K562 (cell line): ENCODE results near the gene HPCAL1. TPM values are rescaled to one million over a fixed set of nuclear protein-coding genes. Genes with fewer than 3 reads are reported as not detected.
A peak's percentile ranks its signal among the peaks of the same experiment; 100 is the strongest.

ENCODE experiments used
- ATAC-seq: fragments of 200-7000 bp; cut with Tn5 transposase; 3 replicates; pipeline ENCODE4 v1.9.1; 2020; ENCODE audit warnings: moderate library complexity
- BruUV-seq: library from RNA; stranded (reverse); fragments of 400-500 nt; replicated peaks from 2 replicates; lab custom pipeline; 2021; lab: Mats Ljungman, UMichigan
- CTCF ChIA-PET: fragments of 300-600 bp; formaldehyde crosslinking; extraction: SDS; loops from one replicate; lab custom pipeline; 2021; ENCODE audit warnings: low intra/inter-chr PET ratio; lab: Yijun Ruan, JAX
- POLR2A ChIA-PET: fragments of 300-600, 350-650 bp; sonication (Branson Sonifier 250); formaldehyde crosslinking; extraction: SDS; loops from one replicate; lab custom pipeline; 2021; ENCODE audit warnings: antibody characterized with exemption, inconsistent platforms; lab: Yijun Ruan, JAX
- DNase-seq, 4 experiments: peaks; one replicate each; pipeline versions ENCODE4 v3.0.0 to v3.0.0-alpha.2; 2011 to 2018; ENCODE audit warnings: low spot score in 3 of 4, mixed read lengths in 3 of 4; ENCODE audit errors: extremely low read depth in 1 of 4
- FAIRE-seq: peaks from 2 replicates; lab custom pipeline; 2011; peaks lifted over from hg19 to GRCh38; lab: Jason Lieb, UNC
- H2AFZ ChIP-seq: 2 replicates; pipeline ENCODE4 v1.6.0; 2011; ENCODE audit warnings: low read depth, low read length, control low read depth, inconsistent platforms
- H3K27ac ChIP-seq: fragments of 200-600 bp; 3 replicates; pipeline ENCODE4 v1.8.0; 2011; ENCODE audit warnings: low read depth, mild to moderate bottlenecking, control low read depth, inconsistent platforms, low read length, moderate library complexity, mixed read lengths; ENCODE audit errors: extremely low read depth
- H3K27me3 ChIP-seq, 2 experiments: fragments of 300-600 bp in 1 of 2; 2 replicates in 1 of 2; 3 replicates in 1 of 2; pipeline versions ENCODE4 v1.6.0 to v1.8.0; 2011; ENCODE audit warnings: inconsistent platforms in 2 of 2, low read length in 2 of 2, mild to moderate bottlenecking in 1 of 2, mixed read lengths in 1 of 2, moderate library complexity in 1 of 2; ENCODE audit not compliant: control insufficient read depth in 2 of 2, insufficient read depth in 2 of 2
- H3K36me3 ChIP-seq: fragments of 300-600 bp; 3 replicates; pipeline ENCODE4 v1.8.0; 2011; ENCODE audit warnings: mild to moderate bottlenecking, low read length, inconsistent platforms; ENCODE audit not compliant: control insufficient read depth, insufficient read depth
- H3K4me1 ChIP-seq, 2 experiments: fragments of 200-600 bp in 1 of 2; replicated peaks in 1 of 2; 2 replicates in 1 of 2; 3 replicates in 1 of 2; pipeline versions ENCODE4 v1.5.1 to v1.8.0; 2011; ENCODE audit warnings: inconsistent platforms in 2 of 2, low read length in 2 of 2, mild to moderate bottlenecking in 1 of 2, mixed read lengths in 1 of 2, moderate library complexity in 1 of 2; ENCODE audit not compliant: control insufficient read depth in 2 of 2, insufficient read depth in 2 of 2
- H3K4me2 ChIP-seq: 2 replicates; pipeline ENCODE4 v1.6.1; 2011; ENCODE audit warnings: low read length, control low read depth, inconsistent platforms, mixed read lengths; ENCODE audit not compliant: insufficient read depth
- H3K4me3 ChIP-seq: fragments of 200-600 bp; sonication (generic), shearing (Covaris generic); 2 replicates; pipeline ENCODE4 v1.5.1; 2016; ENCODE audit warnings: control low read depth, inconsistent platforms
- H3K79me2 ChIP-seq: fragments of 200-600 bp; 3 replicates; pipeline ENCODE4 v1.8.0; 2011; ENCODE audit warnings: low read length, inconsistent platforms; ENCODE audit not compliant: control insufficient read depth, insufficient read depth
- H3K9ac ChIP-seq, 2 experiments: 2 replicates each; pipeline versions ENCODE4 v1.6.0 to v1.6.1; 2011; ENCODE audit warnings: low read depth in 2 of 2, low read length in 2 of 2, control low read depth in 1 of 2, inconsistent platforms in 1 of 2, mild to moderate bottlenecking in 1 of 2, mixed read lengths in 1 of 2; ENCODE audit not compliant: insufficient read depth in 1 of 2
- H3K9me1 ChIP-seq: one replicate; pipeline ENCODE4 v1.6.0; 2011; ENCODE audit warnings: inconsistent platforms, mild to moderate bottlenecking, low read length, moderate library complexity; ENCODE audit not compliant: control insufficient read depth, insufficient read depth
- H3K9me3 ChIP-seq: replicated peaks from 2 replicates; pipeline ENCODE4 v1.5.1; 2011; ENCODE audit warnings: low read depth, low read length, inconsistent platforms; ENCODE audit not compliant: control insufficient read depth, insufficient read depth
- H4K20me1 ChIP-seq: replicated peaks from 2 replicates; pipeline ENCODE4 v1.6.1; 2011; ENCODE audit warnings: low read length, inconsistent platforms, mixed read lengths; ENCODE audit not compliant: control insufficient read depth, insufficient read depth
- ADNP ChIP-seq: fragments of 200-800 bp; sonication (Bioruptor generic); IDR thresholded peaks from 2 replicates; pipeline ENCODE4 v1.6.1; 2016; ENCODE audit warnings: missing genetic modification characterization, missing compliant biosample characterization
- CBX8 ChIP-seq: fragments of 200-600 bp; sonication (generic); IDR thresholded peaks from 2 replicates; pipeline ENCODE4 v1.6.1; 2012; ENCODE audit warnings: borderline replicate concordance, mixed run types, low read depth, mild to moderate bottlenecking, moderate library complexity, mixed read lengths, low read length, control low read depth, inconsistent platforms; ENCODE audit not compliant: poor library complexity, severe bottlenecking; ENCODE audit errors: extremely low read depth
- ELK3 ChIP-seq: fragments of 450-650 bp; formaldehyde crosslinking; IDR thresholded peaks from 2 replicates; pipeline ENCODE4 v1.4.0; 2020; ENCODE audit warnings: mild to moderate bottlenecking
- ETV5 ChIP-seq: sonication (generic); formaldehyde crosslinking; IDR thresholded peaks from 2 replicates; pipeline ENCODE4 v1.4.0; 2020; ENCODE audit warnings: low read depth, mild to moderate bottlenecking, missing genetic modification reagents
- HDAC3 ChIP-seq: fragments of 450-650 bp; IDR thresholded peaks from 2 replicates; pipeline ENCODE4 v1.6.1; 2018; ENCODE audit warnings: borderline replicate concordance, mild to moderate bottlenecking, moderate library complexity; ENCODE audit not compliant: partially characterized antibody
- HNRNPLL ChIP-seq: fragments of 200-400 bp; formaldehyde crosslinking; IDR thresholded peaks from 2 replicates; pipeline ENCODE4 v1.6.1; 2017; ENCODE audit warnings: low read length, low read depth, mild to moderate bottlenecking; ENCODE audit not compliant: poor library complexity, severe bottlenecking
- SIN3A ChIP-seq, 2 experiments: fragments of 150-350 bp in 1 of 2; IDR thresholded peaks; 2 replicates each; pipeline ENCODE4 v1.6.1; 2011 to 2016; ENCODE audit warnings: borderline replicate concordance in 2 of 2, low read depth in 2 of 2, low read length in 2 of 2, mild to moderate bottlenecking in 2 of 2, moderate library complexity in 2 of 2; ENCODE audit not compliant: control insufficient read depth in 1 of 2
- ZBTB2 ChIP-seq: fragments of 450-650 bp; IDR thresholded peaks from 2 replicates; pipeline ENCODE4 v1.6.1; 2016; ENCODE audit warnings: antibody characterized with exemption
- ZBTB49 ChIP-seq: sonication (generic); formaldehyde crosslinking; IDR thresholded peaks from 2 replicates; pipeline ENCODE4 v1.8.0; 2022; ENCODE audit warnings: missing genetic modification reagents, mild to moderate bottlenecking, borderline replicate concordance
- WGBS: fragments of 100-300 bp; shearing (Covaris generic); methylation state at CpG from one replicate; pipeline ENCODE4 v1.1.6; 2016; ENCODE audit warnings: low coverage, mixed read lengths; ENCODE audit not compliant: insufficient coverage; ENCODE audit errors: missing lambda C conversion rate; 5-methylcytosine and 5-hydroxymethylcytosine counted together
- in situ Hi-C: fragments of 300-500 bp; cut with MboI; formaldehyde crosslinking; loops from 4 replicates; pipeline ENCODE4 v1.15.0; 2018; ENCODE audit warnings: inconsistent platforms, mixed read lengths
- intact Hi-C: fragments of 100-400 bp; cut with micrococcal nuclease; formaldehyde crosslinking; loops from 2 replicates; pipeline ENCODE4 v1.14.2; 2022
- polyA plus RNA-seq, 8 experiments: library from polyadenylated mRNA; depleted of rRNA in 4 of 8; stranded (reverse) in 5 of 8; unstranded in 3 of 8; fragments of >200 nt; fragmentation: Nextera tagmentation in 2 of 8; fragmentation: Illumina TruSeq in 1 of 8; extraction: Ambion mirVana in 2 of 8; extraction: Trizol in 1 of 8; gene quantifications; 2 replicates each; pipeline versions ENCODE4 v1.2.1 to v1.2.3, GENCODE V29; 2011 to 2014; ENCODE audit warnings: inconsistent platforms in 1 of 8, missing spikeins in 1 of 8
- total RNA-seq, 7 experiments: library from RNA; depleted of rRNA in 6 of 7; stranded (reverse); fragments of >200 nt in 6 of 7; fragmentation: Illumina TruSeq in 2 of 7; extraction: Trizol in 2 of 7; gene quantifications; 2 replicates each; pipeline versions ENCODE4 v1.2.1 to v1.2.3, GENCODE V29; 2011 to 2021; ENCODE audit warnings: low replicate concordance in 1 of 7

HPCAL1 gene
- total and polyA plus RNA-seq, 9 of the 15 experiments (the other 6 are each of a cell fraction or from before 2014, with no cell fraction given): 2.7 to 65.5 (median 23.9) TPM

GRCh38 chr2:10446631-10447030 lies 143.9 kb downstream of the HPCAL1 start:
- ChIA-PET CTCF (interaction anchor here (0.5 kb wide), 1 partner anchor 223 kb away, joined by 3 read pairs; no protein-coding TSS in a partner anchor), POLR2A (interaction anchor here (0.5 to 7.0 kb wide), 22 partner anchors 8 to 576 kb away, joined by 3 to 54 read pairs (median 4); no protein-coding TSS in a partner anchor)

More at GRCh38 chr2:10446631-10447030, 143.9 kb downstream of the HPCAL1 start:
- FAIRE-seq (no peak), ATAC-seq (no peak), DNase-seq (no peak)
- H3K9me3 ChIP-seq: no peaks in the 10 kb centered on the region
- peak overlapping the region; percentile 82 for H3K4me2 ChIP-seq
- in situ Hi-C loops: no loop called here
- H4K20me1 ChIP-seq: peaks cover 36% of the 10 kb centered on the region
- H3K27ac ChIP-seq: peak overlapping the region; percentile 47; the same call in 2 of the 3 replicates
- H3K27me3 ChIP-seq: no peaks in the 10 kb centered on the region
- H3K36me3 ChIP-seq: peaks cover 52% of the 10 kb centered on the region
- 1% methylated on average over 6 of the region's 6 CpGs for WGBS
- no peak overlapping the region for H2AFZ ChIP-seq
- H3K9ac ChIP-seq: peak overlapping the region; percentile 85 to 90
- intact Hi-C loops: no loop called here
- peaks cover 67% of the 10 kb centered on the region for H3K79me2 ChIP-seq
- H3K4me3 ChIP-seq: peak overlapping the region; percentile 61
- no peaks in the 10 kb centered on the region for H3K9me1 ChIP-seq
- H3K4me1 ChIP-seq: peaks cover 17 to 26% of the 10 kb centered on the region in 2 experiments; a peak in 4 of 5 replicates
- BruUV-seq: no TSS peak
- TF ChIP-seq ETV5 (no peak), CBX8 (no peak), ZBTB2 (no peak), SIN3A (IDR thresholded peaks at IDR 0.05; ENCODE audit: borderline replicate concordance in 2 of 2, control insufficient read depth in 1 of 2, low read depth in 2 of 2, low read length in 2 of 2) (0 out of 4 replicates have a peak, but pooled peaks have one; percentile 17), ADNP (tag) (no peak), HDAC3 (no peak), HNRNPLL (no peak), ELK3 (CRISPR knock-in tag) (no peak), ZBTB49 (CRISPR knock-in tag) (no peak)
- TF ChIP-seq, all 486 proteins: peak for 1
